ENCODE results near the gene TMEM95.
A peak's percentile ranks its signal among the peaks of the same experiment; 100 is the strongest.

The TMEM95 gene

GRCh38 chr17:7355053-7355452 lies at the start of gene TMEM95:
Gene TMEM95 (plus strand): TSS chr17:7355156. CDS start chr17:7355205, 49 bp downstream.
- no peak for TF ChIP-seq CTCF (IDR thresholded peaks at IDR 0.05; ENCODE audit: insufficient read depth, low read length, missing control alignments)
- H3K4me3 ChIP-seq (ENCODE audit: low read depth, low read length) = peak within 1 kb of the TSS; percentile 9; the same call in 1 of the 2 replicates
- ChIA-PET POLR2A (interaction anchor here (1.1 to 2.7 kb wide), 2 partner anchors 25 to 129 kb away, joined by 3 to 10 read pairs; partner anchors contain the start of gene POLR2A), CTCF (interaction anchor here (1.0 to 5.4 kb wide), 26 partner anchors 7 to 235 kb away, joined by 3 to 67 read pairs (median 6); partner anchors contain the start of genes ACAP1, FGF11, SENP3 and SOX15)
- DNase-seq (ENCODE audit: low read depth, low spot score) = no peak

- ChIA-PET CTCF (interaction anchor here (2.3 to 11.7 kb wide), 2 partner anchors 11 to 23 kb away, joined by 15 to 255 read pairs; partner anchors contain the start of gene SLC2A4), POLR2A (no interaction called here)
- peak within 1 kb of the TSS; percentile 92 for H3K4me3 ChIP-seq (ENCODE audit: low read depth, low read length)
- peak; percentile 99 for DNase-seq (ENCODE audit: low read depth, low spot score)
- TF ChIP-seq CTCF (IDR thresholded peaks at IDR 0.05; ENCODE audit: insufficient read depth, low read length, missing control alignments) = no peak
These were observed 47.9 kb upstream of the TMEM95 start, which contains the start of gene EIF5A for GRCh38 chr17:7306911-7307685. Gene EIF5A (plus strand): TSS chr17:7307628. CDS start chr17:7309636, 2,008 bp downstream.

- POLR2A ChIA-PET = interaction anchor here (1.6 kb wide), 1 partner anchor 22 kb away, joined by 4 read pairs; no protein-coding TSS in a partner anchor
- CTCF ChIA-PET = interaction anchor here (0.6 to 1.3 kb wide), 2 partner anchors 11 to 23 kb away, joined by 3 to 4 read pairs; no protein-coding TSS in a partner anchor
These were observed 47.0 kb upstream of the TMEM95 start for GRCh38 chr17:7307686-7308624.

GRCh38 chr17:7308625-7309433 lies 46.1 kb upstream of the TMEM95 start:
- POLR2A ChIA-PET = interaction anchor here (1.6 kb wide), 1 partner anchor 21 kb away, joined by 4 read pairs; no protein-coding TSS in a partner anchor
- no peak for TF ChIP-seq CTCF (IDR thresholded peaks at IDR 0.05; ENCODE audit: insufficient read depth, low read length, missing control alignments)
- CTCF ChIA-PET = interaction anchor here (1.2 to 1.8 kb wide), 4 partner anchors 12 to 252 kb away, joined by 4 to 6 read pairs (median 4); no protein-coding TSS in a partner anchor
- DNase-seq (ENCODE audit: low read depth, low spot score) = no peak
- peak overlapping the region; percentile 92 for H3K4me3 ChIP-seq (ENCODE audit: low read depth, low read length)

More at GRCh38 chr17:7307686-7308624, 47.0 kb upstream of the TMEM95 start:
- no peak for TF ChIP-seq CTCF (IDR thresholded peaks at IDR 0.05; ENCODE audit: insufficient read depth, low read length, missing control alignments)
- no peak for DNase-seq (ENCODE audit: low read depth, low spot score)
- peak overlapping the region; percentile 92 for H3K4me3 ChIP-seq (ENCODE audit: low read depth, low read length)

- TF ChIP-seq CTCF (IDR thresholded peaks at IDR 0.05; ENCODE audit: insufficient read depth, low read length, missing control alignments) = no peak
- H3K4me3 ChIP-seq (ENCODE audit: low read depth, low read length) = peak overlapping the region; percentile 92
- ChIA-PET CTCF (interaction anchor here (1.2 to 1.8 kb wide), 3 partner anchors 13 to 251 kb away, joined by 4 to 6 read pairs (median 5); no protein-coding TSS in a partner anchor), POLR2A (no interaction called here)
- no peak for DNase-seq (ENCODE audit: low read depth, low spot score)
These were observed 45.3 kb upstream of the TMEM95 start for GRCh38 chr17:7309628-7310027.

All from AG04449 (cell line).